Adipocyte (in vitro differentiated cells): ENCODE measurements around the gene OBSL1.

Experiments
- DNase-seq: peaks from one replicate; pipeline ENCODE4 v3.0.0-alpha.2; 2015; ENCODE audit warnings: low read depth
- H3K27me3 ChIP-seq: replicated peaks from 2 replicates; pipeline ENCODE4 v1.7.0; 2013; ENCODE audit warnings: mild to moderate bottlenecking, low read length, moderate library complexity; ENCODE audit not compliant: control insufficient read depth, insufficient read depth
- H3K36me3 ChIP-seq: 2 replicates; pipeline ENCODE4 v1.7.0; 2013; ENCODE audit warnings: low read length, mild to moderate bottlenecking, moderate library complexity; ENCODE audit not compliant: control insufficient read depth, insufficient read depth, severe bottlenecking
- H3K4me1 ChIP-seq: 2 replicates; pipeline ENCODE4 v1.7.0; 2013; ENCODE audit warnings: mild to moderate bottlenecking, low read length, moderate library complexity; ENCODE audit not compliant: control insufficient read depth, insufficient read depth
- H3K4me3 ChIP-seq: 2 replicates; pipeline ENCODE4 v1.7.0; 2013; ENCODE audit warnings: mild to moderate bottlenecking, low read length, moderate library complexity
- H3K9ac ChIP-seq: 2 replicates; pipeline ENCODE4 v1.7.0; 2013; ENCODE audit warnings: mild to moderate bottlenecking, low read length, moderate library complexity
- H3K9me3 ChIP-seq: 2 replicates; pipeline ENCODE4 v1.7.0; 2013; ENCODE audit warnings: mild to moderate bottlenecking, low read length, moderate library complexity; ENCODE audit not compliant: control insufficient read depth

Gene OBSL1

GRCh38 chr2:219506153-219506801 lies 65.1 kb downstream of the OBSL1 start:
- peaks cover 42% of the 10 kb centered on the region for H3K36me3 ChIP-seq
- H3K4me1 ChIP-seq: peaks cover 13% of the 10 kb centered on the region
- H3K9ac ChIP-seq: no peak overlapping the region
- H3K4me3 ChIP-seq: no peak overlapping the region
- no peaks in the 10 kb centered on the region for H3K9me3 ChIP-seq
- H3K27me3 ChIP-seq: peaks cover 2% of the 10 kb centered on the region
- DNase-seq: no peak

GRCh38 chr2:219505585-219505984 lies 65.8 kb downstream of the OBSL1 start:
- no peak for DNase-seq
- no peaks in the 10 kb centered on the region for H3K9me3 ChIP-seq
- H3K4me3 ChIP-seq: no peak overlapping the region
- no peak overlapping the region for H3K9ac ChIP-seq
- H3K4me1 ChIP-seq: peaks cover 13% of the 10 kb centered on the region
- peaks cover 42% of the 10 kb centered on the region for H3K36me3 ChIP-seq
- no peaks in the 10 kb centered on the region for H3K27me3 ChIP-seq

GRCh38 chr2:219502618-219503017 lies 68.7 kb downstream of the OBSL1 start:
- no peak for DNase-seq
- H3K9ac ChIP-seq: no peak overlapping the region
- peaks cover 22% of the 10 kb centered on the region for H3K4me1 ChIP-seq
- H3K9me3 ChIP-seq: no peaks in the 10 kb centered on the region
- peaks cover 42% of the 10 kb centered on the region for H3K36me3 ChIP-seq
- H3K27me3 ChIP-seq: no peaks in the 10 kb centered on the region
- H3K4me3 ChIP-seq: no peak overlapping the region

GRCh38 chr2:219501849-219502248 lies 69.5 kb downstream of the OBSL1 start:
- H3K36me3 ChIP-seq: peaks cover 42% of the 10 kb centered on the region
- H3K27me3 ChIP-seq: no peaks in the 10 kb centered on the region
- H3K4me3 ChIP-seq: no peak overlapping the region
- DNase-seq: no peak
- no peak overlapping the region for H3K9ac ChIP-seq
- peaks cover 28% of the 10 kb centered on the region for H3K4me1 ChIP-seq
- H3K9me3 ChIP-seq: no peaks in the 10 kb centered on the region
